Measurements from ENCODE around the gene PEMT. TPM values are rescaled to one million over a fixed set of nuclear protein-coding genes. Genes with fewer than 3 reads are reported as not detected.

Gene PEMT
- total RNA-seq, 4 donors from 2014 or later: 29.9 to 47.5 (median 44.3) TPM

- intact Hi-C loops (cut with DNase I; ENCODE audit: low total_unique reads): no loop called here
- no peak for TF ChIP-seq CTCF (IDR thresholded peaks at IDR 0.05)
- TF ChIP-seq POLR2A (IDR thresholded peaks at IDR 0.05): no peak
- 86 to 88% methylated on average over 10 of the region's 10 CpGs for WGBS, 2 donors
- H3K4me3 ChIP-seq (ENCODE audit: low read depth, poor library complexity, severe bottlenecking): no peak overlapping the region
- DNase-seq (ENCODE audit: low spot score in 2 of 2): no peak
Observed at GRCh38 chr17:17538417-17539391, 52.8 kb downstream of the PEMT start.

- 89 to 93% methylated on average over 15 of the region's 15 CpGs for WGBS, 2 donors
- no peak overlapping the region for H3K4me3 ChIP-seq (ENCODE audit: low read depth, poor library complexity, severe bottlenecking)
- TF ChIP-seq POLR2A (IDR thresholded peaks at IDR 0.05): no peak
- TF ChIP-seq CTCF (IDR thresholded peaks at IDR 0.05): no peak
- intact Hi-C loops (cut with DNase I; ENCODE audit: low total_unique reads): no loop called here
- no peak for DNase-seq (ENCODE audit: low spot score in 2 of 2)
Observed at GRCh38 chr17:17537311-17538099, 54.0 kb downstream of the PEMT start.

- TF ChIP-seq POLR2A (IDR thresholded peaks at IDR 0.05): no peak
- intact Hi-C loops (cut with DNase I; ENCODE audit: low total_unique reads): no loop called here
- 94 to 100% methylated on average over 5 to 14 of the region's 15 CpGs for WGBS, 2 donors
- no peak for DNase-seq (ENCODE audit: low spot score in 2 of 2)
- no peak overlapping the region for H3K4me3 ChIP-seq (ENCODE audit: low read depth, poor library complexity, severe bottlenecking)
Observed at GRCh38 chr17:17536702-17537101, 54.8 kb downstream of the PEMT start.

GRCh38 chr17:17535957-17536356 is 55.6 kb downstream of the PEMT start:
- intact Hi-C loops (cut with DNase I; ENCODE audit: low total_unique reads): no loop called here
- no peak for DNase-seq (ENCODE audit: low spot score in 2 of 2)
- TF ChIP-seq CTCF (IDR thresholded peaks at IDR 0.05) (no peak), POLR2A (IDR thresholded peaks at IDR 0.05) (no peak)
- H3K4me3 ChIP-seq (ENCODE audit: low read depth, poor library complexity, severe bottlenecking): no peak overlapping the region
- 51 to 53% methylated on average over 5 to 7 of the region's 7 CpGs for WGBS, 2 donors

- DNase-seq (ENCODE audit: low spot score in 2 of 2): no peak
- intact Hi-C loops (cut with DNase I; ENCODE audit: low total_unique reads): no loop called here
- 86 to 90% methylated on average over 3 of the region's 3 CpGs for WGBS, 2 donors
- TF ChIP-seq POLR2A (IDR thresholded peaks at IDR 0.05): no peak
- peak in 1 of 3 donors; percentile 99 for TF ChIP-seq CTCF (IDR thresholded peaks at IDR 0.05)
- no peak overlapping the region for H3K4me3 ChIP-seq (ENCODE audit: low read depth, poor library complexity, severe bottlenecking)
Observed at GRCh38 chr17:17533901-17534441, 57.5 kb downstream of the PEMT start.

- intact Hi-C loops (cut with DNase I; ENCODE audit: low total_unique reads): no loop called here
- WGBS, 2 donors: 86 to 92% methylated on average over 1 of the region's 1 CpG
Observed at GRCh38 chr17:17532991-17533390, 58.5 kb downstream of the PEMT start.

More at GRCh38 chr17:17532991-17533390, 58.5 kb downstream of the PEMT start:
- DNase-seq (ENCODE audit: low spot score in 2 of 2): no peak
- TF ChIP-seq CTCF (IDR thresholded peaks at IDR 0.05) (no peak), POLR2A (IDR thresholded peaks at IDR 0.05) (no peak)
- no peak overlapping the region for H3K4me3 ChIP-seq (ENCODE audit: low read depth, poor library complexity, severe bottlenecking)
